GM18508 (cell line): Measurements from ENCODE around the gene EBF3.

ENCODE experiments used
- ATAC-seq: cut with Tn5 transposase; IDR thresholded peaks from one replicate; pipeline ENCODE4 v1.9.1; 2021; ENCODE audit warnings: moderate number of reproducible peaks; ENCODE audit not compliant: insufficient read depth, unreplicated experiment

The EBF3 gene

GRCh38 chr10:129945941-129946760, 17.9 kb downstream of the EBF3 start:
- no peak for ATAC-seq

DNA sequence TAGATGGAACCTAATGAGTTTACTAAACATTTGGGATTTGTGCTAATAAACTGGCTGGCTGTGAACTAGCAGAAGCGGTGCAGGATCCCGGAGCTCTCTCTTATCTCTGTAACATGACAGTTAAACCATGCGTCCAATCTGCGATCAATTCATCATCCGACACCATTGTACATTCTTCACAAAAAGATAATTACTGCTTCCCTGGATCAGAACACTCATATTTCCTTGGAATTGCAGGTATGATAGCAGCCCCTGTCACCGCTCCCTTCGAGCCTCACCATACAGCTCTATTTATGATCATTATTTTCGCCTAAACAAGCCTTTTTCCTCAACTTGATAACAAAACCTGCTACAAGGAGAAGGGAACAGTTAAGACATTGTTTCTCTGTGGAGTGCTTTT, 18.5 kb downstream of the EBF3 start:
- no peak for ATAC-seq

DNA sequence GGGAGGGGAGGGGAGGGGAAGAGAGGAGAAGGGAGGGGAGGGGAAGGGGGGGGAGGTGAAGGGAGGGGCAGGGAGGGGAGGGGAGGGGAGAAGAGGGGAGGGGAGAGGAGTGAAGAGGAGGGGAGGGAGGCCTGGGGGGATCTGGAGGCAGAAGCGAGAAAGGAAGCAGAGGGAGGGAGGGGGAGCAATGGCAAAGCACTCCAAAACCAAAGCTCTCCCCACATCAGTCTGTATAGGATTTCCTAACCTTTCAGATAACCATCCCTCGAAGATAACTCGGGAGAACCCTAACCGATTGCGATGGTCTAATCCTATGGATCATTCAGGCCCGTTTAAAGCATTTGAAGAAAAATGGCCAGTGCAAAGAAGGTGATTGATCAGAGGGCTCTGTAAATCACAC, 19.0 kb downstream of the EBF3 start:
- no peak for ATAC-seq

DNA sequence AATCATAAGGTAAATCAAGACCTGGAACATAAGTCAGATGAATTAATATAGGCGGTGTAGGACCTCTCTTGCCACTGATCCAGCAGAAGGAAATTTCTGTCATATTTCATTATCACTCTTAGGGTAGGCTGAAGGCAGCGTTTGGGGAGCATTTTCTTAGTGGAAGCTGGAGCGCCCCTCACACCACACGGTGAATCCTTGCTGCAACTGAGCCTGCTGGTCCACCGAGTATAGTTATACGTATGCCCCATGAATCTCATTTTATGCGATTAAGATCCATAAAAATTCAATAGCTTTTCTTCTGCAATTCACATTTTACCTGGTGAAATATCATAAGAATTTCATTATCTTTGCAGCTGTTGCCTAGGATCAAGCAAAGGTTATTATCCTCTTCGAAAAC, 19.6 kb downstream of the EBF3 start:
- ATAC-seq: no peak

DNA sequence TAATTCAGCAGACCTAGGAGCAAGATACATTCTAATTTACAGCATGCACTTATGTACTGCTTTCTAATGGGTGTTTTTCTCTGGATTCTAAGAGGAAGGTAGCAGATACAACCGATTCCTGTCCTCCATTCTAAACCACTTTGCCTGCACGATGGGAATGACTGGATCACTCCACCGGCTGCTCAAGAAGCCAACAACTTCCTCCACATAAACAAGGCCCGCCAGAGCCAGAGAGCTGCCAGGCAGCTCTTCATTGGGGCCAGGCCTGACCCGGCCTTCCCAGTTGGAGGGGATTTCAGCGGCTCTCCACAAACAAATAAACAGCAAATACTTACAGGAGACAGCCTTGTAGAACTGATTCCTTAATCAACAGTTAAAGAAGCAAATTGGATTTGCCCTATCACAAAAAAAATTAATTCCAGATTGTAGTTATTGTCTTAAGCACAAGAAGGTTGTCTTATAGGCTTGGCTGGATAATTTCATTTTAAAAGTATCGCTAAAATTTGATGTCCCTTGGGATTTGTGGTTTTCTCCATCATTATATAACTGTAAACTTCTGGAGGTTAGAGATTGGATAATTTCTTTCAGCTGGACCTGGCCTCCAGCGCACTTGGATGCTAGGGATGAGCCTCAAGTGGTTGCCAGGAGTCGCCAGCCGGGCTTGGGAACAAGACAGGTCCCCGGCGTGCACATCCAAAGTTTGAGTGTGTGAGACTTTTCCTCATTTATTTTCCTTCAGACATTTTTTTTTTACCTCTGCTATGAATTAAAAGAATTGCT, 20.9 kb downstream of the EBF3 start:
- ATAC-seq: no peak

- no peak for ATAC-seq
These were observed 21.7 kb downstream of the EBF3 start for GRCh38 chr10:129942391-129942790.

GRCh38 chr10:129942019-129942277, 22.1 kb downstream of the EBF3 start:
- ATAC-seq: no peak

DNA sequence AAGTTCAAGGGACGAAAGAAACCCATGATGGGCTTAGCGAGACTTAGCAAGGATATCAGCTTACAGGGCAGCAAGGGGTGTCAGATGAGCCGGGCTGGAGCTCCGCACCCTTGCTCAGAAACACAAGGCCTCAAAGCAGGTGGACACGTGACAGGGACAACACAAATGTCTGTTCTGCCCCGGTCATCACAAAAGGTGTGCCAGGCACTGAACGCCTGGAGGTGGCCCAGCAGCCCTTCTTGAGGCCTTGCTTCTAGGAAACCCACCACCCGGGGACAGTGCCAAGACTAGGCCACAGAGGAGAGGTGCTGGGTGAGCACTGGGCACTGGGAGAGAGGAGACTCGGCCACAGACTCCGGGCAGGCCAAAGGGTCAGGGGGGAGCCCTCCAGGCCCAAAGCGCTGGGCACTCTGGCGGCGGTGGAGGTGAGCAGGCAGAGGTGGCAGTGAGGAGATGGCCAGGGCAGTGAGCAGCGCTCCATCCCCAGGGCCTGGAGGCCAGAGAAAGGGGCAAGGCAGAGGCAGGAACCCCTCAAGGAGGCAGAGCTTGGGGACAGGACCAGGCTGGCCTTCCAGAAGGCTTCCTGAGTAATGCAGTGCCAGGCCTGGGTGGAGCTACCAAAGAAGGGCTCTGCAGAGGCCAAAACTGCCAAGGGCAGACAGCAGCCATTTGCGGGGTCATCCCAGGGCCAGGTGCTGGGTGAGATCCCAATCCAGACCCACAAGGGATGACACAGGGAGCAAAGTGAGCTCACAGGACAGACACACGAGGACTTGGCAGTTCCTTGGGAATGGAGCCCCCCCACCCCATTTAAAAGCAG, 22.7 kb downstream of the EBF3 start:
- ATAC-seq: no peak

DNA sequence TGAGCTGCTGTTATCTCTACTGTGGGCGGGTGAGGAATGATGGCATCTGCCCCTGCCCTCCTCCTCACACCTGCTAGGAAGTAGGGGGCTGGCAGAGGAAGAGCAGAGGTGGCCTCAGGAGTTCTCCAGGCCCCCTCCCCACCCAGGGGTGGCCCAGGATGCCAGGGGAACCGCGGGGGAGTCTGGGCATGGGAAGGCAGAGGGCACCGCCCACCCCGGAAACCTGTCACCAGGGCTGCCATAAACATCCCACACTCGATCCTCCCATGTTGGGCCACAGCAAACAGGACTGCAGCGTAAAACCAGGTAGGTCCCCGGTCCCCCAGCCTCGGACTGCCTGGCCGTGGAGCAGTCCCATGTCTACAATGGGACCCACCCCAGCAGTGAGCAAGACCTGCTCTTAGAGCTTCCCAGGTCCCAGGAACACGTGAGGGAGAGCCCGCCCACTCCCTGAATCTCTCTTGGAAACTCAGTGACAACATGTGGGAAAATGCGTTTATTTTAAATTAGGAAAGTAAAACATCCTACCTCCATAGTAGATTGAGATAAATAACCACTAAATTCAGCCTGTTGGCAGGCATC, 23.4 kb downstream of the EBF3 start:
- no peak for ATAC-seq

DNA sequence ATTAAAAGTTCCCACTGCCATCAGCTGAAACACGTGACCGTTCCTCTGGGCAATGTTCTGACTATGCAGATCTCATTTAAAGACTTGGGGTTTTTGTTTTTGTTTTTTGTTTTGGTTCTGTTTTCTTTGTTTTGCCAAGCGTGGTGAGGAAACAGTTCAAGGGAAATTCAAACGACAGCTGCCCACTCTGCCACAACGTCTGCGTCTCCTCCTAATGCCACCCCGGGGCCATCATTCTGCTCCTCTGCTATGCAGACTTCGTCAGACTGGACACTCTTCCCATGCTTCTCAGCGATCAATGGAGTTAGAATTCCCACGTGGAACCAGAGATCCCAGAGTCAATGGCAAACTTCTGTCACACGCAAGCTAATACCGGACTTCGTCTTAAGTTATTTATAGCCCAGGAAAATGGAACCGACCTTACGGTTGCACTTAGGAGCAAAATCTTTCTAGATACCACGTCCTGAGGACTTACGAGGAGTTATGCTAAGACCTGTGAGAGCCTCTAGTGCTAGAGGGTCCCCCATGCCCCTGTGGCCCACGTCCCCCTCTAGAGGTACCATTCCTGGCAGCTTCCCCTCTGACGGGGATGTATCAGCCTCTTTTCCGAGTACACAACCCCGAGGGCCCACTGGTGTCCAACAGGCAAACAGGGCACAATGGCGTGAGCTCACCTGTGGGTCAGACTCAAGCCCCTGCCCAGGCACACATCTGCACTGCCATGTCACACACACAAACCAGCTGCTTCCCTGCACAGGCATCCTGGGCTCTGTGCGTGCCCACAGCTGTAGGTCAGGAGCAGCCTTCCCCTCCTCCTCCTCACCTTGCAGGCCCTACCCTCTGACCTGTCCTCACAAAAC, 24.4 kb downstream of the EBF3 start:
- no peak for ATAC-seq

DNA sequence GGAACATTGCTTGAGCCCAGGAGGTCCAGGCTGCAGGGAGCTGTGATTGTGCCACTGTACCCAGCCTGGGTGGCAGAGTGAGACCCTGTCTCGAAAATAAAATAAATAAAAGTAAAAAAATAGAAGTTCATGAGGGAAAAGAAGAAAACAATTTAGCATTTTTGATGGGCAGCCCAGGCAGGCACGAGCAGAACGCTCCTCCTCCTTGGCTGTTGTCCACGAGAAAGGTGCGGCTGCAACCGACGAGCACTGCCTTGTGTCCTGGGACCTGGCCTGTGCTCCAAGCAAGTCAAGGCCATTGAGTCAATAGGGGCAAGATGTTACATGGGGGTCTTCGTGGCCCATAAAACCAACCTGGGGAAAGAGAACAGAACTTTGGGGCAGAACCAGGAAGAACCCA, 25.6 kb downstream of the EBF3 start:
- no peak for ATAC-seq

GRCh38 chr10:129937351-129937751, 26.7 kb downstream of the EBF3 start:
- no peak for ATAC-seq

DNA sequence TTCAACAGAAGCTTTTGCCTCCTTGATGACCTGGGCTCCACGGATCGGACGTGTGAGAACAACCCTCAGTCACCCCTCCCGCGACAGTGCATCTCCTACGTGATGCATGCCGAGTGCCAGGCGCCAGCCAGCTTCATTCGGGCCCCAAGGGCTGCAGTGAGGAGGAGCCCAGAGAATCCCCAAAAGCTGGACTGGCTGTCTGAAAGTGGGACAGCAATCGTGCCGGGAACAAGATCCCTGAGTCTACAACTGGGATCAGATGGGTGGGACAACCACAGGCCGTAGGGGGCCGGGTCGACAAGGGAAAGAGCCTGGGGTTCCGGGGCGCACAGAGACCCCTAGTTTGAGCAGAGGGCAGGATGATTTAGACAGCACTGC, 27.2 kb downstream of the EBF3 start:
- no peak for ATAC-seq

DNA sequence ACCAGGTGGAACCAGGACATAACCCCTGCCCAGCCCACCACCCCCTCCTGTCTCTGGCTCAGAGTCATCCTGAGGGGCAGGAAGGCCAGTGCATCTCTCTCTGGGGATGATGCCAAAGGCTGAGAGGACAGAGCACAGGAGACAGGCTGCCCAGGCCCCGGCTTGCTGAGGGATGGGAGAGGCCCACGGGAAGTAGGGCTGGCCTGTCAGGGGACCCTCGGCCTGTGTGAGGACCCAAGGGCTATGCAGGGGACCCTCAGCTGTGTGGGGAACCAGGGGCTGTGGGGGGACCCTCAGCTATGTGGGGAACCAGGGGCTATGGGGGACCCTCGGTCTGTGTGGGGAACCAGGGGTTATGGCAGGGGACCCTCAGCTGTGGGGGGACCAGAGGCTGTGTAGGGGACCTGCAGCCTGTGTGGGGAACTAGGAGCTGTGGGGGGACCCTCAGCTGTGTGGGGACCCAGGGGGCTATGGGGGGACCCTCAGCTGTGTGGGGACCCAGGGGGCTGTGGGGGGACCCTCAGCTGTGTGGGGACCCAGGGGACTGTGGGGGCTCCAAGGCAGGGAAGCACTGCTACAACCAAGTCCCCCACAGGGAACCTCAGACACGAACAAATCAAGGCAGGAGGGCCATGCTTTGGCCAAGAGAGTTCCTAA, 27.7 kb downstream of the EBF3 start:
- no peak for ATAC-seq

GRCh38 chr10:129935867-129936152, 28.3 kb downstream of the EBF3 start:
- ATAC-seq: no peak

DNA sequence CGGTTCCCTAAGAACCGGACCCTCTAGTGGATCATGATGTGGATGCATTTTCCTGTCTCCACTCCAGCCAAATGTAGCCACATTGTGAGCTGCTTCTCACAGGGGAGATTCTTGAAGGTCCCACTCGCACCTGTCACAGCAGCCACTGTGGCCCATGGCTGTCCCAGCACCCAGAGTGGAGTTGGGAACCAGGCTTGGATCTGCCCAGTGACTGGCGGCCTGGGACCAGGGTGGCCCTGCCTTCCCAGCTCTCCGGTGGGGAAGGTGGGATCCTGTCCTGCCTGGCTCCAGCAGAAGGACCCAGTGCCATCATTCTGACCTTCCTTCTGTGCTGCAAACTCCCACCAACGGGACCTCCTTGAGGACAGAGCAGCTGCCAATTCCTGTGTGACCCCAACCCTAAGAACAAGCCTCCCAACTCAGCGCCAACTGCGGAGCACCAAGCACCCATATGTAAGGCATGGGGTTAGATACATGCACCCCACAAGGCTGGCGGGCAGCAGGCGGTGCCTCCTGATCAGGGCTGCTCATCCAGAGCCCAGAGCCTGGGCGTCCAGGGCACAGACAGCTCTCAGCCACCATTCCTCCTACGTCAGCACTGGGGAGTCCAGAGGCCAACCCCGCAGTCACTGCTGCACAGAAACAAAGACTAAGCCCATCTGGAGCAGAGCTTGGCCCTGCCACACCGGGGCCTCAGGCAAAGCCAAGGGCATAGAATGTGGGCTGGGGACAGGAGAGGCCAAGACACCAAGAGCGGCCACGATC, 28.8 kb downstream of the EBF3 start:
- ATAC-seq: no peak

GRCh38 chr10:129934196-129934925, 29.7 kb downstream of the EBF3 start:
- no peak for ATAC-seq

DNA sequence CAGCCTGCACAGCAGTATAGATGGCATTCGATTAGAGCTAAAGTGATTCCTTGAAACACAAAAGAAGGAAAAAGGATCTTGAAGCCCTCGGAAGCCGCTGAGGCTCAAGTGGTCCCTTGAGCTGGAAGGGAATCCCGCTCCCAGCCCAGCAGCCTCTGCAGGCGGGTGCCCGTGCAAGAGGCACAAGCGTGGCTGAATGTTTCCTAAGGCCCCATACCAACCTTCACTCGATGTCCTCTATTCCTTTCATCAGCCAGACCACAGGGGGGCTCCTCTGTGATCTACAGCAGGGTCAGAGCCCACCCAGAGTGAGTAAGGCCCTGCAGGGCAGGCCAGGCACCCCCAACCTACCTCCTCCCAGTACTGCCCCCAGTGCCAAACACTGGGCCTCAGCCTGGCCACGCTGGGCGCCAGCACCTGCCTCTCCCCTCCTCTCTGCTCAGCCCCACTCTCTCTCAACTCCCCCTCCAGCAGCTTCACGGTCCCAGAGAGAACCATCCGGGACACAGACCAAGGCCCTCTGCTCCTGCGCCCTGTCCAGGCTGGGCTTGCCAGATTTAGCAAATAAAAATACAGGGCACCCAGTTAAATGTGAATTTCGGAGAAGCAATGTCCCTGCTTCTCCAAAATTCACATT, 30.5 kb downstream of the EBF3 start:
- no peak for ATAC-seq
